HepG2 (cell line): ENCODE results near the gene RESP18. TPM values are rescaled to one million over a fixed set of nuclear protein-coding genes. Genes with fewer than 3 reads are reported as not detected.

Source experiments
- CHD4 ChIP-seq: fragments of 200-600 bp; sonication (generic); IDR thresholded peaks from 2 replicates; pipeline ENCODE4 v1.7.0; 2017; ENCODE audit warnings: mild to moderate bottlenecking, low read length, borderline replicate concordance
- FOXJ3 ChIP-seq: sonication (generic); formaldehyde crosslinking; IDR thresholded peaks from 2 replicates; pipeline ENCODE4 v1.4.0; 2020; ENCODE audit warnings: missing genetic modification reagents, mild to moderate bottlenecking, borderline replicate concordance
- FOXK2 ChIP-seq: fragments of 450-650 bp; IDR thresholded peaks from 2 replicates; pipeline ENCODE4 v1.6.1; 2016
- HMGA1 ChIP-seq: sonication (generic); formaldehyde crosslinking; conservative IDR thresholded peaks from 2 replicates; pipeline ENCODE4 v1.4.0; 2020; ENCODE audit warnings: missing genetic modification reagents
- KAT8 ChIP-seq: IDR thresholded peaks from 2 replicates; pipeline ENCODE4 v1.6.1; 2016; ENCODE audit warnings: missing genetic modification reagents, missing compliant biosample characterization
- MBNL3 ChIP-seq: fragments of 250-450 bp; sonication (Bioruptor Pico); conservative IDR thresholded peaks from 2 replicates; pipeline ENCODE4 v1.8.0; 2022; ENCODE audit warnings: mild to moderate bottlenecking, inconsistent platforms
- MIXL1 ChIP-seq: IDR thresholded peaks from 2 replicates; pipeline ENCODE4 v1.6.1; 2016
- NFIB ChIP-seq: sonication (generic); formaldehyde crosslinking; IDR thresholded peaks from 2 replicates; pipeline ENCODE4 v1.9.0; 2021; ENCODE audit warnings: missing genetic modification reagents, mild to moderate bottlenecking, borderline replicate concordance
- PBX2 ChIP-seq: IDR thresholded peaks from 2 replicates; pipeline ENCODE4 v1.6.1; 2016; ENCODE audit warnings: control low read depth
- SMC3 ChIP-seq: IDR thresholded peaks from 2 replicates; pipeline ENCODE4 v1.6.1; 2011; ENCODE audit warnings: low read length, improper control_type of control experiment
- ZIK1 ChIP-seq: sonication (generic); formaldehyde crosslinking; IDR thresholded peaks from 2 replicates; pipeline ENCODE4 v1.5.0; 2020; ENCODE audit warnings: mild to moderate bottlenecking, low read depth, missing genetic modification reagents, borderline replicate concordance
- ZNF24 ChIP-seq: fragments of 450-650 bp; IDR thresholded peaks from 2 replicates; pipeline ENCODE4 v1.6.1; 2017; ENCODE audit warnings: antibody characterized with exemption, mild to moderate bottlenecking
- ZNF484 ChIP-seq: sonication (generic); formaldehyde crosslinking; IDR thresholded peaks from 2 replicates; pipeline ENCODE4 v1.5.1; 2020; ENCODE audit warnings: mild to moderate bottlenecking, low read depth, missing genetic modification reagents, borderline replicate concordance
- ZNF609 ChIP-seq: sonication (generic); formaldehyde crosslinking; IDR thresholded peaks from 2 replicates; pipeline ENCODE4 v1.4.0; 2020; ENCODE audit warnings: mild to moderate bottlenecking, missing genetic modification reagents, borderline replicate concordance
- ZNF766 ChIP-seq: sonication (generic); formaldehyde crosslinking; IDR thresholded peaks from 2 replicates; pipeline ENCODE4 v1.5.0; 2020; ENCODE audit warnings: missing genetic modification reagents, borderline replicate concordance
- polyA plus RNA-seq, 8 experiments: library from polyadenylated mRNA; depleted of rRNA in 3 of 8; stranded (reverse) in 7 of 8; unstranded in 1 of 8; fragments of >200 nt; fragmentation: Illumina TruSeq in 4 of 8; extraction: Trizol in 4 of 8; gene quantifications; 2 replicates each; pipeline versions ENCODE4 v1.2.1 to v1.2.3, GENCODE V29; 2011 to 2016; ENCODE audit warnings: low read depth in 4 of 8, missing spikeins in 1 of 8, mixed read lengths in 1 of 8; ENCODE audit not compliant: insufficient read depth in 1 of 8
- total RNA-seq, 5 experiments: library from RNA; depleted of rRNA; stranded (reverse); fragments of >200 nt; fragmentation: Illumina TruSeq; extraction: Trizol; gene quantifications; 2 replicates each; pipeline ENCODE4 v1.2.3, GENCODE V29; 2016; ENCODE audit warnings: low read depth in 1 of 5
- TF ChIP-seq, protein P1 (sequence below): sonication (generic); formaldehyde crosslinking; IDR thresholded peaks from 2 replicates; pipeline ENCODE4 v1.4.0; 2020; ENCODE audit warnings: missing genetic modification reagents
- TF ChIP-seq, protein P2 (sequence below): sonication (generic); formaldehyde crosslinking; IDR thresholded peaks from 2 replicates; pipeline ENCODE4 v1.4.0; 2020; ENCODE audit warnings: mild to moderate bottlenecking, missing genetic modification reagents, borderline replicate concordance
- TF ChIP-seq, protein P3 (sequence below): sonication (generic); formaldehyde crosslinking; conservative IDR thresholded peaks from 2 replicates; pipeline ENCODE4 v1.4.0; 2020; ENCODE audit warnings: missing genetic modification reagents

The RESP18 gene
- total and polyA plus RNA-seq, 2 of the 13 experiments (the other 11 are each of a cell fraction or from before 2014, with no cell fraction given): not detected

DNA sequence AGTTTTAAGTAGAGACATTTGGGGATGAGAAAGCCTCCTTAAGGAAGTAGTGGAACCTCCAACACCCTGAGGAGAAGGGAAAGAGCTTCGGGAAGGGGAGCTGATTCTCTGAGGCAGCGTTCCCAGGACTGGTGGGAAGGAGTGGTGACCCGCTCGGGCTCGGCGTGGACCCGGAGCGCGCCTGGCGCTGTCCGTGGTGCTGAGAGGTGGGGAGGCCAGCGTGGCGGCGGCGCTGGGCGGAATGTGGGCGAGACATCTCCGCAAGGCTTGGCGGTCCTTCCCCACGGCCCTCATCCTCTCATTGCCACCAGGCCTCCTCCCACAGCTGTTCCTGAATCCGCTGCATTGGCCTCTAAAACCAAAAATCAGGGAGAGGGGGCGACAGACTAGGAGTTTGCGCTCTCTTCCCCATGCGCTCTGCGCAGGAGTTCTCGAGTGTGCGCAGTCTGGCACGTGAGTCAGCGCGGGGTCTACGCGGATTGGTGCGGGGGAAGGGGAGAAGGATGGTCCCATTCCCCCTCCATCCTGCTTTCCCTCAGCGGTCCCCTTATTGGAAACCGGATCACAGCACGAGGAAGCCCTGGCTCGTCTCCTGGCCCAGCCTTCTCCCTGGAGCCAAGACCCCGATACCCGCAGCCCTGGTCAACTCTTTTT is 857 bp downstream of the RESP18 start (continued):
- TF ChIP-seq, protein P1, sequence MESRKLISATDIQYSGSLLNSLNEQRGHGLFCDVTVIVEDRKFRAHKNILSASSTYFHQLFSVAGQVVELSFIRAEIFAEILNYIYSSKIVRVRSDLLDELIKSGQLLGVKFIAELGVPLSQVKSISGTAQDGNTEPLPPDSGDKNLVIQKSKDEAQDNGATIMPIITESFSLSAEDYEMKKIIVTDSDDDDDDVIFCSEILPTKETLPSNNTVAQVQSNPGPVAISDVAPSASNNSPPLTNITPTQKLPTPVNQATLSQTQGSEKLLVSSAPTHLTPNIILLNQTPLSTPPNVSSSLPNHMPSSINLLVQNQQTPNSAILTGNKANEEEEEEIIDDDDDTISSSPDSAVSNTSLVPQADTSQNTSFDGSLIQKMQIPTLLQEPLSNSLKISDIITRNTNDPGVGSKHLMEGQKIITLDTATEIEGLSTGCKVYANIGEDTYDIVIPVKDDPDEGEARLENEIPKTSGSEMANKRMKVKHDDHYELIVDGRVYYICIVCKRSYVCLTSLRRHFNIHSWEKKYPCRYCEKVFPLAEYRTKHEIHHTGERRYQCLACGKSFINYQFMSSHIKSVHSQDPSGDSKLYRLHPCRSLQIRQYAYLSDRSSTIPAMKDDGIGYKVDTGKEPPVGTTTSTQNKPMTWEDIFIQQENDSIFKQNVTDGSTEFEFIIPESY: peak; percentile 87
- TF ChIP-seq ZNF766 (CRISPR knock-in tag): peak; percentile 82; the same call in 1 of the 2 replicates
- peak; percentile 69; the same call in 1 of the 2 replicates for TF ChIP-seq KAT8 (CRISPR knock-in tag)
- no peak for TF ChIP-seq ZNF24
- no peak for TF ChIP-seq FOXK2
- TF ChIP-seq ZNF484 (CRISPR knock-in tag): no peak; the same call in 1 of the 2 replicates
- TF ChIP-seq ZIK1 (CRISPR knock-in tag): peak; percentile 52; the same call in 1 of the 2 replicates
- no peak for TF ChIP-seq CHD4
- no peak for TF ChIP-seq PBX2
- no peak for TF ChIP-seq HMGA1 (CRISPR knock-in tag)
- TF ChIP-seq MBNL3 (CRISPR knock-in tag): no peak
- no peak for TF ChIP-seq ZNF609 (CRISPR knock-in tag)
- TF ChIP-seq, protein P2, sequence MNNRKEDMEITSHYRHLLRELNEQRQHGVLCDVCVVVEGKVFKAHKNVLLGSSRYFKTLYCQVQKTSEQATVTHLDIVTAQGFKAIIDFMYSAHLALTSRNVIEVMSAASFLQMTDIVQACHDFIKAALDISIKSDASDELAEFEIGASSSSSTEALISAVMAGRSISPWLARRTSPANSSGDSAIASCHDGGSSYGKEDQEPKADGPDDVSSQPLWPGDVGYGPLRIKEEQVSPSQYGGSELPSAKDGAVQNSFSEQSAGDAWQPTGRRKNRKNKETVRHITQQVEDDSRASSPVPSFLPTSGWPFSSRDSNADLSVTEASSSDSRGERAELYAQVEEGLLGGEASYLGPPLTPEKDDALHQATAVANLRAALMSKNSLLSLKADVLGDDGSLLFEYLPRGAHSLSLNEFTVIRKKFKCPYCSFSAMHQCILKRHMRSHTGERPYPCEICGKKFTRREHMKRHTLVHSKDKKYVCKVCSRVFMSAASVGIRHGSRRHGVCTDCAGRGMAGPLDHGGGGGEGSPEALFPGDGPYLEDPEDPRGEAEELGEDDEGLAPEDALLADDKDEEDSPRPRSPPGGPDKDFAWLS: no peak
- no peak for TF ChIP-seq MIXL1 (CRISPR knock-in tag)
- no peak for TF ChIP-seq NFIB (CRISPR knock-in tag)
- no peak for TF ChIP-seq SMC3
- TF ChIP-seq FOXJ3 (CRISPR knock-in tag): no peak
- TF ChIP-seq, protein P3, sequence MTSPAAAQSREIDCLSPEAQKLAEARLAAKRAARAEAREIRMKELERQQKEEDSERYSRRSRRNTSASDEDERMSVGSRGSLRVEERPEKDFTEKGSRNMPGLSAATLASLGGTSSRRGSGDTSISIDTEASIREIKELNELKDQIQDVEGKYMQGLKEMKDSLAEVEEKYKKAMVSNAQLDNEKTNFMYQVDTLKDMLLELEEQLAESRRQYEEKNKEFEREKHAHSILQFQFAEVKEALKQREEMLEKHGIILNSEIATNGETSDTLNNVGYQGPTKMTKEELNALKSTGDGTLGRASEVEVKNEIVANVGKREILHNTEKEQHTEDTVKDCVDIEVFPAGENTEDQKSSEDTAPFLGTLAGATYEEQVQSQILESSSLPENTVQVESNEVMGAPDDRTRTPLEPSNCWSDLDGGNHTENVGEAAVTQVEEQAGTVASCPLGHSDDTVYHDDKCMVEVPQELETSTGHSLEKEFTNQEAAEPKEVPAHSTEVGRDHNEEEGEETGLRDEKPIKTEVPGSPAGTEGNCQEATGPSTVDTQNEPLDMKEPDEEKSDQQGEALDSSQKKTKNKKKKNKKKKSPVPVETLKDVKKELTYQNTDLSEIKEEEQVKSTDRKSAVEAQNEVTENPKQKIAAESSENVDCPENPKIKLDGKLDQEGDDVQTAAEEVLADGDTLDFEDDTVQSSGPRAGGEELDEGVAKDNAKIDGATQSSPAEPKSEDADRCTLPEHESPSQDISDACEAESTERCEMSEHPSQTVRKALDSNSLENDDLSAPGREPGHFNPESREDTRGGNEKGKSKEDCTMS: peak; percentile 94
